HG03565 (cell line): Measurements from ENCODE around the gene FCSK.

Source experiments
- ATAC-seq: cut with Tn5 transposase; IDR thresholded peaks from one replicate; pipeline ENCODE4 v1.9.1; 2021; ENCODE audit warnings: mild to moderate bottlenecking, moderate library complexity; ENCODE audit not compliant: unreplicated experiment

FCSK gene

GRCh38 chr16:70453117-70453891 lies 1.1 kb upstream of the FCSK start:
- ATAC-seq = no peak

GRCh38 chr16:70453892-70454221 lies 538 bp upstream of the FCSK start:
- ATAC-seq = peak; percentile 12

GRCh38 chr16:70455910-70456309 lies 1.5 kb downstream of the FCSK start:
- ATAC-seq = no peak

GRCh38 chr16:70457446-70458166 lies 3.2 kb downstream of the FCSK start:
- ATAC-seq = no peak

GRCh38 chr16:70460737-70461261 lies 6.4 kb downstream of the FCSK start:
- ATAC-seq = no peak

- no peak for ATAC-seq
These were observed 8.8 kb downstream of the FCSK start for GRCh38 chr16:70463235-70463634.

- ATAC-seq = no peak
These were observed 11.8 kb downstream of the FCSK start for GRCh38 chr16:70465999-70466804.

- no peak for ATAC-seq
These were observed 12.3 kb downstream of the FCSK start for GRCh38 chr16:70466805-70467076.

GRCh38 chr16:70467113-70467512 lies 12.7 kb downstream of the FCSK start:
- no peak for ATAC-seq

- no peak for ATAC-seq
These were observed 13.2 kb downstream of the FCSK start for GRCh38 chr16:70467608-70468007.

GRCh38 chr16:70468776-70469525 lies 14.6 kb downstream of the FCSK start:
- ATAC-seq = no peak

- no peak for ATAC-seq
These were observed 15.9 kb downstream of the FCSK start for GRCh38 chr16:70470141-70470926.

GRCh38 chr16:70470927-70471341 lies 16.5 kb downstream of the FCSK start:
- ATAC-seq = no peak

- no peak for ATAC-seq
These were observed 18.5 kb downstream of the FCSK start for GRCh38 chr16:70472786-70473433.

- ATAC-seq = no peak
These were observed 19.3 kb downstream of the FCSK start for GRCh38 chr16:70473446-70474319.

- ATAC-seq = no peak
These were observed 20.1 kb downstream of the FCSK start for GRCh38 chr16:70474320-70475053.

GRCh38 chr16:70475054-70475871 lies 20.9 kb downstream of the FCSK start:
- no peak for ATAC-seq
